B cell (primary cell): Measurements from ENCODE around the gene GRIN3A. TPM values are rescaled to one million over a fixed set of nuclear protein-coding genes. Genes with fewer than 3 reads are reported as not detected.
"Not testable (repeated sequence)": the region's sequence is repeated elsewhere in the genome, so short reads cannot be mapped to it uniquely, and the experiment has no call there.

Source experiments
- ATAC-seq: fragments of 200-7000 bp; cut with Tn5 transposase; one replicate; pipeline ENCODE4 v1.10.0; 2021; ENCODE audit warnings: low read depth, mild to moderate bottlenecking, moderate number of reproducible peaks, moderate library complexity
- CTCF ChIA-PET: fragments of 350-600 bp; sonication (Branson Sonifier 250); formaldehyde crosslinking; loops from one replicate; lab custom pipeline; 2021; ENCODE audit warnings: antibody characterized with exemption, inconsistent platforms; lab: Charles Lee
- POLR2A ChIA-PET: fragments of 350-600 bp; sonication (Branson Sonifier 250); formaldehyde crosslinking; loops from one replicate; lab custom pipeline; 2021; ENCODE audit warnings: antibody characterized with exemption; lab: Charles Lee
- DNase-seq: peaks from one replicate; pipeline ENCODE4 v3.0.0; 2013
- H2AFZ ChIP-seq: 2 replicates; pipeline ENCODE4 v1.6.1; 2012; ENCODE audit warnings: mild to moderate bottlenecking, low read depth, low read length; ENCODE audit not compliant: insufficient read depth, poor library complexity, severe bottlenecking
- H3K27ac ChIP-seq, 2 donors: 1 replicate in 1 of 2; 2 replicates in 1 of 2; pipeline ENCODE4 v1.5.1; 2012 to 2013; ENCODE audit warnings: low read length in 2 of 2, mild to moderate bottlenecking in 2 of 2, moderate library complexity in 1 of 2
- H3K27me3 ChIP-seq, 4 experiments: fragments of 200-600 bp in 1 of 4; sonication (generic) in 1 of 4; replicated peaks in 1 of 4; 1 replicate in 2 of 4; 2 replicates in 2 of 4; pipeline versions ENCODE4 v1.6.1 to v1.7.0; 2013 to 2016; ENCODE audit warnings: low read length in 3 of 4, mild to moderate bottlenecking in 2 of 4, mixed read lengths in 1 of 4, moderate library complexity in 1 of 4; ENCODE audit not compliant: insufficient read depth in 4 of 4, control insufficient read depth in 3 of 4; ENCODE audit errors: control extremely low read depth in 1 of 4
- H3K36me3 ChIP-seq, 2 experiments: replicated peaks in 1 of 2; 1 replicate in 1 of 2; 2 replicates in 1 of 2; pipeline versions ENCODE4 v1.6.1 to v1.7.1; 2013; ENCODE audit warnings: low read length in 1 of 2; ENCODE audit not compliant: insufficient read depth in 2 of 2, control insufficient read depth in 1 of 2; ENCODE audit errors: control extremely low read depth in 1 of 2, extremely low read depth in 1 of 2
- H3K4me1 ChIP-seq, 2 donors: fragments of 200-600 bp in 1 of 2; sonication (generic) in 1 of 2; 1 replicate in 1 of 2; 2 replicates in 1 of 2; pipeline versions ENCODE4 v1.5.1 to v1.6.1; 2013 to 2017; ENCODE audit warnings: low read length in 2 of 2; ENCODE audit not compliant: control insufficient read depth in 2 of 2, insufficient read depth in 2 of 2
- H3K4me2 ChIP-seq: replicated peaks from 2 replicates; pipeline ENCODE3; 2012; ENCODE audit warnings: mild to moderate bottlenecking, low read depth, low read length; ENCODE audit not compliant: poor library complexity, severe bottlenecking
- H3K4me3 ChIP-seq, 5 experiments: fragments of 200-600 bp in 1 of 5; sonication (generic) in 1 of 5; 1 replicate in 3 of 5; 2 replicates in 2 of 5; pipeline versions ENCODE4 v1.5.1 to v1.7.0; 2011 to 2016; ENCODE audit warnings: low read length in 4 of 5, mild to moderate bottlenecking in 4 of 5, low read depth in 2 of 5, control low read depth in 1 of 5, moderate library complexity in 1 of 5; ENCODE audit not compliant: insufficient read depth in 1 of 5; ENCODE audit errors: control extremely low read depth in 1 of 5, extremely low read depth in 1 of 5
- H3K79me2 ChIP-seq: fragments of 200-600 bp; sonication (generic); one replicate; pipeline ENCODE4 v1.6.0; 2016; ENCODE audit warnings: low read length; ENCODE audit not compliant: control insufficient read depth, insufficient read depth
- H3K9ac ChIP-seq: fragments of 200-600 bp; sonication (generic); 2 replicates; pipeline ENCODE4 v1.6.1; 2017; ENCODE audit warnings: mild to moderate bottlenecking, low read length, moderate library complexity
- H3K9me3 ChIP-seq, 3 donors: one replicate each; pipeline versions ENCODE4 v1.6.1 to v1.7.1; 2013; ENCODE audit warnings: low read length in 2 of 3; ENCODE audit not compliant: control insufficient read depth in 2 of 3, insufficient read depth in 1 of 3; ENCODE audit errors: control extremely low read depth in 1 of 3
- H4K20me1 ChIP-seq: 2 replicates; pipeline ENCODE4 v1.6.0; 2012; ENCODE audit warnings: mild to moderate bottlenecking, low read length; ENCODE audit not compliant: insufficient read depth, control insufficient read depth, poor library complexity, severe bottlenecking
- H3K27ac Mint-ChIP-seq: one replicate; pipeline ENCODE4 v1.8.0; 2021; ENCODE audit warnings: mixed read lengths
- H3K27me3 Mint-ChIP-seq: one replicate; pipeline ENCODE4 v1.8.0; 2021; ENCODE audit warnings: mixed read lengths
- H3K4me1 Mint-ChIP-seq: one replicate; pipeline ENCODE4 v1.8.0; 2021; ENCODE audit warnings: mixed read lengths
- H3K4me3 Mint-ChIP-seq: one replicate; pipeline ENCODE4 v1.8.0; 2021; ENCODE audit warnings: mixed read lengths
- H3K9me3 Mint-ChIP-seq: one replicate; pipeline ENCODE4 v1.8.0; 2022; ENCODE audit warnings: mixed read lengths; ENCODE audit not compliant: insufficient read depth
- EZH2 ChIP-seq: IDR thresholded peaks from 2 replicates; pipeline ENCODE4 v1.6.1; 2012; ENCODE audit warnings: borderline replicate concordance, low read depth, mild to moderate bottlenecking, moderate library complexity, low read length; ENCODE audit not compliant: insufficient read depth, poor library complexity, severe bottlenecking
- WGBS: methylation state at CpG from one replicate; pipeline ENCODE4 v1.1.5; 2013; ENCODE audit warnings: missing lambda C conversion rate; ENCODE audit not compliant: insufficient coverage; 5-methylcytosine and 5-hydroxymethylcytosine counted together
- intact Hi-C: fragments of 100-400 bp; cut with micrococcal nuclease; formaldehyde crosslinking; loops from one replicate; pipeline ENCODE4 v1.10.0; 2022
- polyA plus RNA-seq: library from polyadenylated mRNA; depleted of rRNA; stranded (reverse); fragments of >200 nt; gene quantifications from 2 replicates; pipeline ENCODE4 v1.2.3, GENCODE V29; 2012
- total RNA-seq, 2 donors: library from RNA; stranded (reverse); fragments of 120-200 nt in 1 of 2; gene quantifications; 1 replicate in 1 of 2; 2 replicates in 1 of 2; pipeline versions ENCODE4 v1.2.3 to v1.2.4, GENCODE V29; 2013 to 2022
- TF ChIP-seq, protein P1 (sequence below): fragments of 200-600 bp; IDR thresholded peaks from one replicate; pipeline ENCODE4 v1.8.0; 2022; ENCODE audit warnings: antibody characterized with exemption, mild to moderate bottlenecking

Gene GRIN3A
- total and polyA plus RNA-seq, 2 donors (not counting 1 experiment from before 2014, with no cell fraction given), result not detected

- H3K4me2 ChIP-seq, result no peak overlapping the region
- CTCF ChIA-PET, result interaction anchor here (1.0 kb wide), 1 partner anchor 10 kb away, joined by 3 read pairs; no protein-coding TSS in a partner anchor
- DNase-seq (no peak), ATAC-seq (no peak)
- no peak overlapping the region for H3K9ac ChIP-seq
- Mint-ChIP-seq H3K27me3 (peaks cover 15% of the 10 kb centered on the region), H3K4me1 (no peaks in the 10 kb centered on the region), H3K27ac (no peak overlapping the region), H3K4me3 (no peak overlapping the region), H3K9me3 (no peaks in the 10 kb centered on the region)
- intact Hi-C loops, result no loop called here
- no peaks in the 10 kb centered on the region for H3K9me3 ChIP-seq
- no peak overlapping the region for H2AFZ ChIP-seq
- H3K27ac ChIP-seq, result no peak overlapping the region
- POLR2A ChIA-PET, result no interaction called here
- H4K20me1 ChIP-seq, result no peaks in the 10 kb centered on the region
- 100% methylated on average over 1 of the region's 3 CpGs for WGBS
- H3K27me3 ChIP-seq, result no peaks in the 10 kb centered on the region
- no peaks in the 10 kb centered on the region for H3K4me1 ChIP-seq
- no peak overlapping the region for H3K4me3 ChIP-seq
- H3K36me3 ChIP-seq, result no peaks in the 10 kb centered on the region
- no peaks in the 10 kb centered on the region for H3K79me2 ChIP-seq
- TF ChIP-seq, protein P1, sequence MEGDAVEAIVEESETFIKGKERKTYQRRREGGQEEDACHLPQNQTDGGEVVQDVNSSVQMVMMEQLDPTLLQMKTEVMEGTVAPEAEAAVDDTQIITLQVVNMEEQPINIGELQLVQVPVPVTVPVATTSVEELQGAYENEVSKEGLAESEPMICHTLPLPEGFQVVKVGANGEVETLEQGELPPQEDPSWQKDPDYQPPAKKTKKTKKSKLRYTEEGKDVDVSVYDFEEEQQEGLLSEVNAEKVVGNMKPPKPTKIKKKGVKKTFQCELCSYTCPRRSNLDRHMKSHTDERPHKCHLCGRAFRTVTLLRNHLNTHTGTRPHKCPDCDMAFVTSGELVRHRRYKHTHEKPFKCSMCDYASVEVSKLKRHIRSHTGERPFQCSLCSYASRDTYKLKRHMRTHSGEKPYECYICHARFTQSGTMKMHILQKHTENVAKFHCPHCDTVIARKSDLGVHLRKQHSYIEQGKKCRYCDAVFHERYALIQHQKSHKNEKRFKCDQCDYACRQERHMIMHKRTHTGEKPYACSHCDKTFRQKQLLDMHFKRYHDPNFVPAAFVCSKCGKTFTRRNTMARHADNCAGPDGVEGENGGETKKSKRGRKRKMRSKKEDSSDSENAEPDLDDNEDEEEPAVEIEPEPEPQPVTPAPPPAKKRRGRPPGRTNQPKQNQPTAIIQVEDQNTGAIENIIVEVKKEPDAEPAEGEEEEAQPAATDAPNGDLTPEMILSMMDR, result no peak
- TF ChIP-seq EZH2, result no peak
Measured at GRCh38 chr9:101590901-101591300, 147.5 kb downstream of the GRIN3A start.

DNA sequence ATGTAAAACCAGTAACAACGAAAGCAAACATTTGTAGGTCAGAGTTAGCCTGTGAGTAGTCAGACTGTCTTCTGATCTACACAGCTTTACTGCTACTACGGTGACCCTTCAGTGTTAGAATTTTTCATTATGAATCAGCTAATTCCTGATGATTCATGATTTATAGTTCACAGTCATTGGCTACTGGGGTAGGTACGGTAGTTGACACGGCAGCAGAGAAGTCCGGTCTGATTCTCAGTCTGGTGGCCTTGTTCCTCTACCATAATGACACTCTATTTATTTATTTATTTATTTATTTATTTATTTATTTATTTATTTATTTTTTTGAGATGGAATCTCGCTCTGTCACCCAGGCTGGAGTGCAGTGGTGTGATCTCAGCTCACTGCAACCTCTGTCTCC lies 148.4 kb downstream of the GRIN3A start:
- H3K9ac ChIP-seq, H3K4me3 ChIP-seq, H4K20me1 ChIP-seq, H3K4me1 ChIP-seq, H3K4me3 Mint-ChIP-seq, H3K36me3 ChIP-seq, H3K79me2 ChIP-seq, POLR2A ChIA-PET, H3K27ac Mint-ChIP-seq, H3K9me3 ChIP-seq, H3K4me2 ChIP-seq, H3K27ac ChIP-seq, CTCF ChIA-PET, H3K4me1 Mint-ChIP-seq, intact Hi-C loops, H3K9me3 Mint-ChIP-seq, DNase-seq, H2AFZ ChIP-seq, H3K27me3 ChIP-seq, ATAC-seq: not testable (repeated sequence)
- WGBS, result no CpG with 5 or more reads among the region's 6 CpGs
- H3K27me3 Mint-ChIP-seq, result peaks cover 16% of the 10 kb centered on the region
